ENCODE measurements around the gene DLX1. TPM values are rescaled to one million over a fixed set of nuclear protein-coding genes. Genes with fewer than 3 reads are reported as not detected.

DLX1 gene
- total and polyA plus RNA-seq, 9 of the 15 experiments (the other 6 are each of a cell fraction or from before 2014, with no cell fraction given), result 1.9 to 26.2 (median 9.6) TPM

DNA sequence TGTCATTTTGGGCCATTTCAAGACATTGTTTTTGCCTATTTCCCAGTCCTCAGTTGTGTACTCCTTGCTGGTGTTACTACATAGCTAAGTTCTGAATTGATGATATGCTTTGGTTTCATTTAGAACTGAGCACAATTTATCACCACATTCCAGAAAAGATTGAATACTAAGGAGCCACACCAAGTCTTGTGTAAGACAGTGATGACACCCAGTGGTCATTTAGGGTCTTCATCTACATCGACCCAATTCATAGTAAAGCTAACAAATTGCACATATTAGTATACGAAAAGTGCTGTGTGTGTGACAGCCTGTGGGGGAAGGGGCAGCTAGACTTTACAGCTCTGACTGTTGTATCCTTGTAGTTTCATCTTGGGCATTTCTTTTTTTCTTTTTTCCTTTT lies 28.3 kb downstream of the DLX1 start:
- peak; percentile 87 for FAIRE-seq
- no peak overlapping the region for H3K4me3 ChIP-seq
- intact Hi-C loops (cut with micrococcal nuclease), result loop anchor here (5.0 to 10.0 kb wide), 2 partner anchors 516 to 1139 kb away; no protein-coding TSS in a partner anchor
- no peak for TF ChIP-seq MYBL2 (IDR thresholded peaks at IDR 0.05; ENCODE audit: low read depth)
- no peak for TF ChIP-seq MYBL2 (CRISPR knock-in tag; IDR thresholded peaks at IDR 0.05; ENCODE audit: borderline replicate concordance)
- no peak for TF ChIP-seq PURB (CRISPR knock-in tag; IDR thresholded peaks at IDR 0.05; ENCODE audit: low read depth)
- TF ChIP-seq HNRNPUL1 (IDR thresholded peaks at IDR 0.05; ENCODE audit: low read length), result no peak
- TF ChIP-seq STAG1 (CRISPR knock-in tag; IDR thresholded peaks at IDR 0.05; ENCODE audit: borderline replicate concordance), result peak; percentile 68; the same call in 1 of the 2 replicates
- TF ChIP-seq, protein P1, sequence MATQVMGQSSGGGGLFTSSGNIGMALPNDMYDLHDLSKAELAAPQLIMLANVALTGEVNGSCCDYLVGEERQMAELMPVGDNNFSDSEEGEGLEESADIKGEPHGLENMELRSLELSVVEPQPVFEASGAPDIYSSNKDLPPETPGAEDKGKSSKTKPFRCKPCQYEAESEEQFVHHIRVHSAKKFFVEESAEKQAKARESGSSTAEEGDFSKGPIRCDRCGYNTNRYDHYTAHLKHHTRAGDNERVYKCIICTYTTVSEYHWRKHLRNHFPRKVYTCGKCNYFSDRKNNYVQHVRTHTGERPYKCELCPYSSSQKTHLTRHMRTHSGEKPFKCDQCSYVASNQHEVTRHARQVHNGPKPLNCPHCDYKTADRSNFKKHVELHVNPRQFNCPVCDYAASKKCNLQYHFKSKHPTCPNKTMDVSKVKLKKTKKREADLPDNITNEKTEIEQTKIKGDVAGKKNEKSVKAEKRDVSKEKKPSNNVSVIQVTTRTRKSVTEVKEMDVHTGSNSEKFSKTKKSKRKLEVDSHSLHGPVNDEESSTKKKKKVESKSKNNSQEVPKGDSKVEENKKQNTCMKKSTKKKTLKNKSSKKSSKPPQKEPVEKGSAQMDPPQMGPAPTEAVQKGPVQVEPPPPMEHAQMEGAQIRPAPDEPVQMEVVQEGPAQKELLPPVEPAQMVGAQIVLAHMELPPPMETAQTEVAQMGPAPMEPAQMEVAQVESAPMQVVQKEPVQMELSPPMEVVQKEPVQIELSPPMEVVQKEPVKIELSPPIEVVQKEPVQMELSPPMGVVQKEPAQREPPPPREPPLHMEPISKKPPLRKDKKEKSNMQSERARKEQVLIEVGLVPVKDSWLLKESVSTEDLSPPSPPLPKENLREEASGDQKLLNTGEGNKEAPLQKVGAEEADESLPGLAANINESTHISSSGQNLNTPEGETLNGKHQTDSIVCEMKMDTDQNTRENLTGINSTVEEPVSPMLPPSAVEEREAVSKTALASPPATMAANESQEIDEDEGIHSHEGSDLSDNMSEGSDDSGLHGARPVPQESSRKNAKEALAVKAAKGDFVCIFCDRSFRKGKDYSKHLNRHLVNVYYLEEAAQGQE (IDR thresholded peaks at IDR 0.05; ENCODE audit: borderline replicate concordance), result peak; percentile 76
- TF ChIP-seq, protein P1 (CRISPR knock-in tag; IDR thresholded peaks at IDR 0.05; ENCODE audit: low read depth), result no peak
- TF ChIP-seq TEAD1 (CRISPR knock-in tag; IDR thresholded peaks at IDR 0.05), result peak in 1 of 2 experiments; percentile 62; a peak in 2 of 4 replicates
- no peak for TF ChIP-seq MCM5 (IDR thresholded peaks at IDR 0.05; ENCODE audit: low read depth)
- TF ChIP-seq, protein P2, sequence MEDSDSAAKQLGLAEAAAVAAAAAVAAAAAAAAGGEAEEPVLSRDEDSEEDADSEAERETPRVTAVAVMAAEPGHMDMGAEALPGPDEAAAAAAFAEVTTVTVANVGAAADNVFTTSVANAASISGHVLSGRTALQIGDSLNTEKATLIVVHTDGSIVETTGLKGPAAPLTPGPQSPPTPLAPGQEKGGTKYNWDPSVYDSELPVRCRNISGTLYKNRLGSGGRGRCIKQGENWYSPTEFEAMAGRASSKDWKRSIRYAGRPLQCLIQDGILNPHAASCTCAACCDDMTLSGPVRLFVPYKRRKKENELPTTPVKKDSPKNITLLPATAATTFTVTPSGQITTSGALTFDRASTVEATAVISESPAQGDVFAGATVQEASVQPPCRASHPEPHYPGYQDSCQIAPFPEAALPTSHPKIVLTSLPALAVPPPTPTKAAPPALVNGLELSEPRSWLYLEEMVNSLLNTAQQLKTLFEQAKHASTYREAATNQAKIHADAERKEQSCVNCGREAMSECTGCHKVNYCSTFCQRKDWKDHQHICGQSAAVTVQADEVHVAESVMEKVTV (CRISPR knock-in tag; IDR thresholded peaks at IDR 0.05), result peak; percentile 68
- no peak for TF ChIP-seq HIVEP1 (CRISPR knock-in tag; IDR thresholded peaks at IDR 0.05)

More for the DNA sequence above, 28.3 kb downstream of the DLX1 start:
- peak; percentile 92 for ATAC-seq
- no TSS peak for BruUV-seq (replicated peaks)
- DNase-seq (ENCODE audit: extremely low read depth in 1 of 4, low spot score in 3 of 4), result peak; percentile 39 to 70 (median 48)
- Histone ChIP-seq H2AFZ (ENCODE audit: low read depth, low read length) (no peak overlapping the region), H3K9ac (ENCODE audit: insufficient read depth in 1 of 2, low read depth in 2 of 2, low read length in 2 of 2) (no peak overlapping the region), H3K9me1 (ENCODE audit: control insufficient read depth, insufficient read depth, low read length) (no peaks in the 10 kb centered on the region), H3K27ac (ENCODE audit: extremely low read depth, low read depth, low read length) (no peak overlapping the region), H3K27me3 (ENCODE audit: control insufficient read depth in 2 of 2, insufficient read depth in 2 of 2, low read length in 2 of 2) (peaks cover 2 to 6% of the 10 kb centered on the region in 2 experiments; a peak in 3 of 5 replicates), H3K9me3 (replicated peaks; ENCODE audit: control insufficient read depth, insufficient read depth, low read depth, low read length) (no peaks in the 10 kb centered on the region; the same call in 1 of the 2 replicates), H3K79me2 (ENCODE audit: control insufficient read depth, insufficient read depth, low read length) (no peaks in the 10 kb centered on the region), H4K20me1 (replicated peaks; ENCODE audit: control insufficient read depth, insufficient read depth, low read length) (no peaks in the 10 kb centered on the region), H3K36me3 (ENCODE audit: control insufficient read depth, insufficient read depth, low read length) (no peaks in the 10 kb centered on the region), H3K4me2 (ENCODE audit: insufficient read depth, low read length) (no peak overlapping the region), H3K4me1 (replicated peaks in 1 of 2; ENCODE audit: control insufficient read depth in 2 of 2, insufficient read depth in 2 of 2, low read length in 2 of 2) (peaks cover 0 to 5% of the 10 kb centered on the region in 2 experiments; a peak in 1 of 5 replicates)
- CTCF ChIA-PET (ENCODE audit: low intra/inter-chr PET ratio), result interaction anchor here (0.6 to 2.4 kb wide), 4 partner anchors 303 to 540 kb away, joined by 4 to 18 read pairs (median 6); no protein-coding TSS in a partner anchor
- in situ Hi-C loops (cut with MboI), result loop anchor here (25.0 kb wide), 1 partner anchor 1151 kb away; no protein-coding TSS in a partner anchor
- POLR2A ChIA-PET, result interaction anchor here (0.6 to 1.7 kb wide), 4 partner anchors 9 to 631 kb away, joined by 3 to 6 read pairs (median 4); no protein-coding TSS in a partner anchor
- WGBS (ENCODE audit: insufficient coverage, low coverage, missing lambda C conversion rate), result 0% methylated on average over 2 of the region's 2 CpGs

All from K562 (cell line).